HepG2 (cell line): ENCODE results near the gene S1PR5. TPM values are rescaled to one million over a fixed set of nuclear protein-coding genes. Genes with fewer than 3 reads are reported as not detected.

Source experiments
- ADNP ChIP-seq: sonication (generic); formaldehyde crosslinking; IDR thresholded peaks from 2 replicates; pipeline ENCODE4 v1.4.0; 2020; ENCODE audit warnings: missing genetic modification reagents
- CBFB ChIP-seq: sonication (generic); formaldehyde crosslinking; IDR thresholded peaks from 2 replicates; pipeline ENCODE4 v1.4.0; 2020; ENCODE audit warnings: missing genetic modification reagents
- DZIP1 ChIP-seq: sonication (generic); formaldehyde crosslinking; IDR thresholded peaks from 2 replicates; pipeline ENCODE4 v1.5.0; 2020; ENCODE audit warnings: mild to moderate bottlenecking, missing genetic modification reagents
- ELF1 ChIP-seq: sonication (generic); formaldehyde crosslinking; IDR thresholded peaks from 2 replicates; pipeline ENCODE4 v1.4.0; 2020; ENCODE audit warnings: missing genetic modification reagents
- ETV5 ChIP-seq: IDR thresholded peaks from 2 replicates; pipeline ENCODE4 v1.6.1; 2018; ENCODE audit warnings: missing biosample characterization, missing genetic modification reagents, inconsistent platforms, borderline replicate concordance
- HNF1B ChIP-seq: sonication (generic); formaldehyde crosslinking; IDR thresholded peaks from 2 replicates; pipeline ENCODE4 v1.5.1; 2020; ENCODE audit warnings: mild to moderate bottlenecking, moderate library complexity, missing genetic modification reagents
- IRF2 ChIP-seq: IDR thresholded peaks from 2 replicates; pipeline ENCODE4 v1.6.1; 2018; ENCODE audit warnings: missing genetic modification reagents, missing compliant biosample characterization
- JUND ChIP-seq: sonication (generic); formaldehyde crosslinking; IDR thresholded peaks from 2 replicates; pipeline ENCODE4 v1.8.0; 2022; ENCODE audit warnings: mild to moderate bottlenecking, missing genetic modification reagents
- MAFG ChIP-seq: sonication (generic); formaldehyde crosslinking; IDR thresholded peaks from 2 replicates; pipeline ENCODE4 v1.5.1; 2020; ENCODE audit warnings: mild to moderate bottlenecking, missing genetic modification reagents
- MAX ChIP-seq: IDR thresholded peaks from 2 replicates; pipeline ENCODE4 v1.6.1; 2012; ENCODE audit warnings: inconsistent platforms
- MED1 ChIP-seq: sonication (generic); formaldehyde crosslinking; IDR thresholded peaks from 2 replicates; pipeline ENCODE4 v1.4.0; 2020; ENCODE audit warnings: missing genetic modification reagents
- RAD51 ChIP-seq: fragments of 450-650 bp; IDR thresholded peaks from 2 replicates; pipeline ENCODE4 v1.6.1; 2016; ENCODE audit warnings: borderline replicate concordance
- ZBTB3 ChIP-seq: sonication (generic); formaldehyde crosslinking; IDR thresholded peaks from 2 replicates; pipeline ENCODE4 v1.4.0; 2020; ENCODE audit warnings: low read depth, mild to moderate bottlenecking, moderate library complexity, missing genetic modification reagents, borderline replicate concordance
- ZMYM2 ChIP-seq: sonication (generic); formaldehyde crosslinking; IDR thresholded peaks from 2 replicates; pipeline ENCODE4 v1.8.0; 2022; ENCODE audit warnings: mild to moderate bottlenecking, missing genetic modification reagents
- ZNF614 ChIP-seq: IDR thresholded peaks from 2 replicates; pipeline ENCODE4 v1.6.1; 2018; ENCODE audit warnings: missing biosample characterization, missing genetic modification reagents, inconsistent platforms, borderline replicate concordance
- ZNF652 ChIP-seq: IDR thresholded peaks from 2 replicates; pipeline ENCODE4 v1.6.1; 2016; ENCODE audit warnings: low read depth, borderline replicate concordance
- ZNF784 ChIP-seq: sonication (generic); formaldehyde crosslinking; IDR thresholded peaks from 2 replicates; pipeline ENCODE4 v1.5.1; 2020; ENCODE audit warnings: missing genetic modification reagents, mild to moderate bottlenecking, borderline replicate concordance
- polyA plus RNA-seq, 8 experiments: library from polyadenylated mRNA; depleted of rRNA in 3 of 8; stranded (reverse) in 7 of 8; unstranded in 1 of 8; fragments of >200 nt; fragmentation: Illumina TruSeq in 4 of 8; extraction: Trizol in 4 of 8; gene quantifications; 2 replicates each; pipeline versions ENCODE4 v1.2.1 to v1.2.3, GENCODE V29; 2011 to 2016; ENCODE audit warnings: low read depth in 4 of 8, missing spikeins in 1 of 8, mixed read lengths in 1 of 8; ENCODE audit not compliant: insufficient read depth in 1 of 8
- total RNA-seq, 5 experiments: library from RNA; depleted of rRNA; stranded (reverse); fragments of >200 nt; fragmentation: Illumina TruSeq; extraction: Trizol; gene quantifications; 2 replicates each; pipeline ENCODE4 v1.2.3, GENCODE V29; 2016; ENCODE audit warnings: low read depth in 1 of 5
- TF ChIP-seq, protein P1 (sequence below): sonication (generic); formaldehyde crosslinking; IDR thresholded peaks from 2 replicates; pipeline ENCODE4 v1.5.1; 2020; ENCODE audit warnings: mild to moderate bottlenecking, missing genetic modification reagents, borderline replicate concordance
- TF ChIP-seq, protein P2 (sequence below): sonication (generic); formaldehyde crosslinking; IDR thresholded peaks from 2 replicates; pipeline ENCODE4; 2020; ENCODE audit warnings: missing genetic modification reagents, mild to moderate bottlenecking, borderline replicate concordance

Gene S1PR5
- total and polyA plus RNA-seq, 2 of the 13 experiments (the other 11 are each of a cell fraction or from before 2014, with no cell fraction given): 0.04 TPM; not detected in 1

- peak; percentile 77 for TF ChIP-seq HNF1B (CRISPR knock-in tag)
- TF ChIP-seq ETV5 (CRISPR knock-in tag): peak; percentile 84
- 0 out of 2 replicates have a peak, but pooled peaks have one; percentile 84 for TF ChIP-seq ZNF614 (CRISPR knock-in tag)
- peak; percentile 86 for TF ChIP-seq ELF1 (CRISPR knock-in tag)
- no peak; the same call in 1 of the 2 replicates for TF ChIP-seq ZNF784 (CRISPR knock-in tag)
- no peak for TF ChIP-seq ZBTB3 (CRISPR knock-in tag)
- no peak for TF ChIP-seq MAFG (CRISPR knock-in tag)
- no peak for TF ChIP-seq ADNP (CRISPR knock-in tag)
- TF ChIP-seq, protein P1, sequence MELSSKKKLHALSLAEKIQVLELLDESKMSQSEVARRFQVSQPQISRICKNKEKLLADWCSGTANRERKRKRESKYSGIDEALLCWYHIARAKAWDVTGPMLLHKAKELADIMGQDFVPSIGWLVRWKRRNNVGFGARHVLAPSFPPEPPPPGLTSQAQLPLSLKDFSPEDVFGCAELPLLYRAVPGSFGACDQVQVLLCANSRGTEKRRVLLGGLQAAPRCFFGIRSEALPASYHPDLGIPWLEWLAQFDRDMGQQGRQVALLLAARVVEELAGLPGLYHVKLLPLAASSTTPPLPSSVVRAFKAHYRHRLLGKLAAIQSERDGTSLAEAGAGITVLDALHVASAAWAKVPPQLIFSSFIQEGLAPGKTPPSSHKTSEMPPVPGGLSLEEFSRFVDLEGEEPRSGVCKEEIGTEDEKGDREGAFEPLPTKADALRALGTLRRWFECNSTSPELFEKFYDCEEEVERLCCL (CRISPR knock-in tag): no peak
- peak; percentile 80 for TF ChIP-seq IRF2
- 0 out of 2 replicates have a peak, but pooled peaks have one; percentile 23 for TF ChIP-seq ZNF652 (CRISPR knock-in tag)
- peak; percentile 81 for TF ChIP-seq MED1
- peak; percentile 84 for TF ChIP-seq CBFB (CRISPR knock-in tag)
- peak; percentile 98 for TF ChIP-seq DZIP1 (CRISPR knock-in tag)
- no peak for TF ChIP-seq RAD51
- TF ChIP-seq, protein P2, sequence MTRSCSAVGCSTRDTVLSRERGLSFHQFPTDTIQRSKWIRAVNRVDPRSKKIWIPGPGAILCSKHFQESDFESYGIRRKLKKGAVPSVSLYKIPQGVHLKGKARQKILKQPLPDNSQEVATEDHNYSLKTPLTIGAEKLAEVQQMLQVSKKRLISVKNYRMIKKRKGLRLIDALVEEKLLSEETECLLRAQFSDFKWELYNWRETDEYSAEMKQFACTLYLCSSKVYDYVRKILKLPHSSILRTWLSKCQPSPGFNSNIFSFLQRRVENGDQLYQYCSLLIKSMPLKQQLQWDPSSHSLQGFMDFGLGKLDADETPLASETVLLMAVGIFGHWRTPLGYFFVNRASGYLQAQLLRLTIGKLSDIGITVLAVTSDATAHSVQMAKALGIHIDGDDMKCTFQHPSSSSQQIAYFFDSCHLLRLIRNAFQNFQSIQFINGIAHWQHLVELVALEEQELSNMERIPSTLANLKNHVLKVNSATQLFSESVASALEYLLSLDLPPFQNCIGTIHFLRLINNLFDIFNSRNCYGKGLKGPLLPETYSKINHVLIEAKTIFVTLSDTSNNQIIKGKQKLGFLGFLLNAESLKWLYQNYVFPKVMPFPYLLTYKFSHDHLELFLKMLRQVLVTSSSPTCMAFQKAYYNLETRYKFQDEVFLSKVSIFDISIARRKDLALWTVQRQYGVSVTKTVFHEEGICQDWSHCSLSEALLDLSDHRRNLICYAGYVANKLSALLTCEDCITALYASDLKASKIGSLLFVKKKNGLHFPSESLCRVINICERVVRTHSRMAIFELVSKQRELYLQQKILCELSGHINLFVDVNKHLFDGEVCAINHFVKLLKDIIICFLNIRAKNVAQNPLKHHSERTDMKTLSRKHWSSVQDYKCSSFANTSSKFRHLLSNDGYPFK (CRISPR knock-in tag): peak; percentile 88; the same call in 1 of the 2 replicates
- no peak for TF ChIP-seq ZMYM2 (CRISPR knock-in tag)
- TF ChIP-seq JUND (CRISPR knock-in tag): no peak
- peak; percentile 99 for TF ChIP-seq MAX
Measured at GRCh38 chr19:10565567-10566407, 48.5 kb upstream of the S1PR5 start, which contains the start of gene KRI1 (continued).
